Neural cell (in vitro differentiated cells): ENCODE results near the gene SKAP1. TPM values are rescaled to one million over a fixed set of nuclear protein-coding genes. Genes with fewer than 3 reads are reported as not detected.

Source experiments
- H2AFZ ChIP-seq: fragments of 200-600, 300-800 bp; sonication (generic), shearing (Covaris generic); 2 replicates; pipeline ENCODE4 v1.6.0; 2014; ENCODE audit warnings: low read depth, mild to moderate bottlenecking, antibody characterized with exemption, low read length, moderate library complexity
- H3F3A ChIP-seq: fragments of 200-600 bp; shearing (Covaris generic); 2 replicates; pipeline ENCODE4 v1.6.1; 2016; ENCODE audit warnings: mild to moderate bottlenecking, moderate library complexity, mixed read lengths, antibody characterized with exemption, low read length; ENCODE audit not compliant: insufficient read depth, poor library complexity, severe bottlenecking
- H3K27ac ChIP-seq: fragments of 200-600, 300-800 bp; sonication (generic), shearing (Covaris generic); 2 replicates; pipeline ENCODE4 v1.5.1; 2014; ENCODE audit warnings: mild to moderate bottlenecking, low read length, moderate library complexity
- H3K27me3 ChIP-seq: fragments of 300-800, 200-600 bp; sonication (generic), shearing (Covaris generic); 2 replicates; pipeline ENCODE4 v1.6.0; 2014; ENCODE audit warnings: mild to moderate bottlenecking, low read depth, low read length, moderate library complexity; ENCODE audit not compliant: insufficient read depth
- H3K36me3 ChIP-seq: fragments of 300-800, 200-600 bp; sonication (generic), shearing (Covaris generic); 2 replicates; pipeline ENCODE4 v1.5.1; 2014; ENCODE audit warnings: mild to moderate bottlenecking, antibody characterized with exemption, low read length, moderate library complexity; ENCODE audit not compliant: insufficient read depth
- H3K4me2 ChIP-seq: fragments of 300-800, 200-600 bp; sonication (generic), shearing (Covaris generic); 2 replicates; pipeline ENCODE4 v1.6.0; 2014; ENCODE audit warnings: mild to moderate bottlenecking, low read length
- H3K4me3 ChIP-seq: fragments of 300-800, 200-600 bp; sonication (generic), shearing (Covaris generic); 2 replicates; pipeline ENCODE4 v1.5.1; 2014; ENCODE audit warnings: mild to moderate bottlenecking, low read length, moderate library complexity
- H3K79me2 ChIP-seq: fragments of 200-600 bp; shearing (Covaris generic); replicated peaks from 2 replicates; pipeline ENCODE4 v1.6.0; 2014; ENCODE audit warnings: mild to moderate bottlenecking, low read length, moderate library complexity; ENCODE audit not compliant: insufficient read depth
- H3K9ac ChIP-seq: fragments of 300-800, 200-600 bp; sonication (generic), shearing (Covaris generic); 2 replicates; pipeline ENCODE4 v1.6.1; 2016; ENCODE audit warnings: mild to moderate bottlenecking, low read length, mixed read lengths
- H3K9me2 ChIP-seq: fragments of 200-600 bp; shearing (Covaris generic); 2 replicates; pipeline ENCODE4 v1.6.1; 2016; ENCODE audit warnings: mild to moderate bottlenecking, low read length, mixed read lengths; ENCODE audit not compliant: insufficient read depth
- H3K9me3 ChIP-seq: fragments of 200-600, 300-800 bp; sonication (generic), shearing (Covaris generic); 2 replicates; pipeline ENCODE4 v1.6.1; 2016; ENCODE audit warnings: mild to moderate bottlenecking, mixed run types, low read length, moderate library complexity, mixed read lengths
- H4K20me1 ChIP-seq: fragments of 200-600 bp; shearing (Covaris generic); 2 replicates; pipeline ENCODE4 v1.6.1; 2016; ENCODE audit warnings: mild to moderate bottlenecking, mixed run types; ENCODE audit not compliant: insufficient read depth
- CTCF ChIP-seq: fragments of 450-650 bp; IDR thresholded peaks from 2 replicates; pipeline ENCODE4 v1.5.1; 2014; ENCODE audit warnings: antibody characterized with exemption, mild to moderate bottlenecking, moderate library complexity; ENCODE audit not compliant: poor library complexity, severe bottlenecking
- EP300 ChIP-seq: fragments of 450-650 bp; conservative IDR thresholded peaks from 2 replicates; pipeline ENCODE4 v1.6.1; 2014; ENCODE audit warnings: antibody characterized with exemption, mild to moderate bottlenecking, moderate library complexity; ENCODE audit not compliant: poor library complexity, severe bottlenecking
- EZH2 ChIP-seq: fragments of 200-600, 300-800 bp; shearing (Covaris generic), sonication (generic); IDR thresholded peaks from 2 replicates; pipeline ENCODE4 v1.6.1; 2014; ENCODE audit warnings: antibody characterized with exemption, low read length, borderline replicate concordance, mild to moderate bottlenecking; ENCODE audit not compliant: insufficient read depth, poor library complexity, severe bottlenecking
- MXI1 ChIP-seq: fragments of 450-650 bp; conservative IDR thresholded peaks from 2 replicates; pipeline ENCODE4 v1.6.1; 2014; ENCODE audit warnings: antibody characterized with exemption, mild to moderate bottlenecking; ENCODE audit not compliant: poor library complexity, severe bottlenecking
- POLR2AphosphoS5 ChIP-seq: IDR thresholded peaks from 2 replicates; pipeline ENCODE4 v1.6.1; 2012
- RAD21 ChIP-seq: fragments of 450-650 bp; conservative IDR thresholded peaks from 2 replicates; pipeline ENCODE4 v1.6.1; 2014; ENCODE audit warnings: antibody characterized with exemption, mild to moderate bottlenecking, moderate library complexity
- REST ChIP-seq: IDR thresholded peaks from 2 replicates; pipeline ENCODE4 v1.6.1; 2012; ENCODE audit warnings: borderline replicate concordance
- SMC3 ChIP-seq: fragments of 450-650 bp; conservative IDR thresholded peaks from 2 replicates; pipeline ENCODE4 v1.6.1; 2014; ENCODE audit warnings: antibody characterized with exemption, mild to moderate bottlenecking, moderate library complexity; ENCODE audit not compliant: poor library complexity
- TAF1 ChIP-seq: IDR thresholded peaks from 2 replicates; pipeline ENCODE4 v1.6.1; 2012; ENCODE audit warnings: low read depth
- polyA plus RNA-seq: library from polyadenylated mRNA; depleted of rRNA; stranded (reverse); fragments of >200 nt; gene quantifications from 2 replicates; pipeline ENCODE4 v1.2.3, GENCODE V29; 2014

Gene SKAP1
- polyA plus RNA-seq, 1 donor from 2014 or later, result 0.63 TPM

DNA sequence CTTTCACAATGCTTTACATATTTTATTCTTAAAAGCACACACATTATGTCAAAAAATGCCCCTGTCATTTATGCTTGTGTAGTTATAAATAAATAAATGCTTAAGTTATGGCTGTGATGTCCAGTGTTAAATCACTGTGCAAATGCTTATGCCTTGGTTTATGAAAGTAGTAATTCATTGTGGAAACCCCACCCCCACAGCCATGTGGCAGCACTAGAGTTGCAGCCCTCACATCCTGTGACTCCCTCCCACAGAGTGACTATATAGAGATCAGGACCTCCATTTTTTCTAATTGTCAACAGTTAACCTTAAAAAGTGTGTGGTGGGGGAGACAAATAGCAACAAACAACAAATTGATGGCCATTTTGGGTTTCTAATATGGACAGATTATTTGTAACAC is 2.4 kb downstream of the SKAP1 start:
- no peak overlapping the region for H3K4me3 ChIP-seq
- H3F3A ChIP-seq, result no peaks in the 10 kb centered on the region
- no peak overlapping the region for H3K27ac ChIP-seq
- no peak overlapping the region for H3K4me2 ChIP-seq
- H3K27me3 ChIP-seq, result peaks cover 25% of the 10 kb centered on the region
- H3K9me3 ChIP-seq, result no peaks in the 10 kb centered on the region
- no peaks in the 10 kb centered on the region for H3K36me3 ChIP-seq
- no peak overlapping the region for H2AFZ ChIP-seq
- no peak for TF ChIP-seq POLR2AphosphoS5
- no peak for TF ChIP-seq MXI1
- no peak for TF ChIP-seq SMC3
- no peak for TF ChIP-seq CTCF
- TF ChIP-seq RAD21, result no peak
- TF ChIP-seq EP300, result no peak
- no peak for TF ChIP-seq TAF1
- TF ChIP-seq EZH2, result no peak
- no peak overlapping the region for H3K9ac ChIP-seq
- H4K20me1 ChIP-seq, result no peaks in the 10 kb centered on the region
- H3K9me2 ChIP-seq, result no peaks in the 10 kb centered on the region
- H3K79me2 ChIP-seq, result no peaks in the 10 kb centered on the region

DNA sequence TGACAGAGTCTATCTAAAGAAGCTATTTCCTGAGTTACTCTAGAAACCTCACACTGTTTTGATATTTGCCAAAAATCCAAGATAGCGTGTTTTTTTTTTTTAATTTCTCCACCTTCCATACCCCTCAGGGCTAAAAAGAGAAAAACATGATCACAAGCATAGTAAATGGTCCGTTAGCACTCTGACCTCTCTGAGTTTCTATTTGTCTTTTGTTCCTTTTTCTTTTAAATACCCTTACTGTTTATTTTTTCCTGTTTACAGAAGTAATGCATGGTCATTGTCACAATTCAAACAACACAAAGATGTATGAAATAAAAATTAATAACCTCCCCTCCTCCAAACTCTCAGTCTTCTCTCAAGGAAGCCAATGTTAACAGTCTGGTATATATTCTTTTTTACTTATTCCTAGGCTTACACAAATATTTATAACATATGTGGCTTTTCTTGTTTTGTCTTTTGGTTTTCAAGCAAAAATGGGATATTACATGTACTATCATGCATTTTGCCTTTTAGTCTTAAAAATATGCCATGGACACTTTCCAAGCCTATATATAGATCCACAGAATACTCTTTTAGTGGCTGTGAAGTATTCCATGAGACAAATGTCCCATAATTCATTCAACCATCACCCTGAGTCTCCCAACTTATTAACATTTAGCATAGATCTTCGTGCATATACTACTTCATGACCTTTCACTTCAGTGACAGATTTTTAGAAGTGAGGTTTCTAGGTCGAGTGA is 3.1 kb downstream of the SKAP1 start:
- H3K36me3 ChIP-seq, result no peaks in the 10 kb centered on the region
- H3K9me2 ChIP-seq, result no peaks in the 10 kb centered on the region
- H3K9ac ChIP-seq, result no peak overlapping the region
- no peaks in the 10 kb centered on the region for H3K79me2 ChIP-seq
- H3K4me3 ChIP-seq, result no peak overlapping the region
- H3K4me2 ChIP-seq, result no peak overlapping the region
- no peaks in the 10 kb centered on the region for H4K20me1 ChIP-seq
- no peaks in the 10 kb centered on the region for H3K9me3 ChIP-seq
- H3K27ac ChIP-seq, result no peak overlapping the region
- H2AFZ ChIP-seq, result no peak overlapping the region
- no peaks in the 10 kb centered on the region for H3F3A ChIP-seq
- no peak for TF ChIP-seq MXI1
- TF ChIP-seq EZH2, result no peak
- no peak for TF ChIP-seq CTCF
- TF ChIP-seq EP300, result no peak
- TF ChIP-seq RAD21, result no peak
- no peak for TF ChIP-seq POLR2AphosphoS5
- no peak for TF ChIP-seq TAF1
- TF ChIP-seq REST, result no peak
- no peak for TF ChIP-seq SMC3
- H3K27me3 ChIP-seq, result peaks cover 25% of the 10 kb centered on the region
